ENCODE results near the gene TTBK2. TPM values are rescaled to one million over a fixed set of nuclear protein-coding genes. Genes with fewer than 3 reads are reported as not detected.
A peak's percentile ranks its signal among the peaks of the same experiment; 100 is the strongest.

Gene TTBK2
- total and polyA plus RNA-seq, 10 of the 15 experiments (the other 5 are each of a cell fraction or from before 2014, with no cell fraction given), result 0.66 to 9.1 (median 3.7) TPM

- DNase-seq (ENCODE audit: low read depth, low spot score) (no peak), FAIRE-seq (no peak), ATAC-seq (no peak)
- Histone ChIP-seq H3K9ac (ENCODE audit: control insufficient read depth, insufficient read depth, low read length) (peak overlapping the region; percentile 77), H3K9me3 (replicated peaks; ENCODE audit: control insufficient read depth, insufficient read depth, low read length) (no peaks in the 10 kb centered on the region), H3K27me3 (replicated peaks in 1 of 2; ENCODE audit: control insufficient read depth in 2 of 2, insufficient read depth in 2 of 2, low read length in 1 of 2) (no peaks in the 10 kb centered on the region), H3K79me2 (ENCODE audit: control insufficient read depth, insufficient read depth, low read length) (peaks cover 6% of the 10 kb centered on the region), H3K36me3 (ENCODE audit: control insufficient read depth in 2 of 2, insufficient read depth in 2 of 2, low read length in 1 of 2) (peaks cover 8 to 11% of the 10 kb centered on the region in 2 experiments; a peak in 3 of 4 replicates), H3K4me3 (peak overlapping the region; percentile 88), H2AFZ (ENCODE audit: control insufficient read depth, low read depth, low read length) (no peak overlapping the region), H4K20me1 (ENCODE audit: control insufficient read depth, insufficient read depth) (no peaks in the 10 kb centered on the region), H3K4me1 (ENCODE audit: control insufficient read depth, insufficient read depth, low read length) (peaks cover 18% of the 10 kb centered on the region), H3K27ac (ENCODE audit: control insufficient read depth, insufficient read depth) (no peak overlapping the region), H3K4me2 (ENCODE audit: control insufficient read depth, insufficient read depth) (peak overlapping the region; percentile 86)
- in situ Hi-C loops (cut with MboI), result no loop called here
- CTCF ChIA-PET, result interaction anchor here (1.1 to 6.2 kb wide), 4 partner anchors 30 to 191 kb away, joined by 3 to 26 read pairs (median 4); no protein-coding TSS in a partner anchor
- TF ChIP-seq E2F8 (IDR thresholded peaks at IDR 0.05; ENCODE audit: low read depth, partially characterized antibody) (no peak), BCL3 (IDR thresholded peaks at IDR 0.05; ENCODE audit: borderline replicate concordance, insufficient read depth, low read depth, low read length, poor library complexity, severe bottlenecking) (no peak), EP300 (IDR thresholded peaks at IDR 0.05; ENCODE audit: borderline replicate concordance in 1 of 2, control insufficient read depth in 1 of 2, low read depth in 2 of 2, low read length in 2 of 2) (no peak), TCF7 (IDR thresholded peaks at IDR 0.05; ENCODE audit: borderline replicate concordance) (no peak), YY1 (IDR thresholded peaks at IDR 0.05; ENCODE audit: low read depth, low read length) (no peak), CEBPB (IDR thresholded peaks at IDR 0.05; ENCODE audit: borderline replicate concordance in 1 of 2, low read depth in 2 of 2, low read length in 2 of 2) (no peak), RB1 (IDR thresholded peaks at IDR 0.05; ENCODE audit: borderline replicate concordance) (no peak), WRNIP1 (IDR thresholded peaks at IDR 0.05; ENCODE audit: borderline replicate concordance, low read depth, low read length) (no peak), CBX3 (IDR thresholded peaks at IDR 0.05; ENCODE audit: borderline replicate concordance, low read depth) (no peak), REST (IDR thresholded peaks at IDR 0.05; ENCODE audit: low read depth, low read length) (no peak), CHD4 (IDR thresholded peaks at IDR 0.05) (no peak), ZNF274 (IDR thresholded peaks at IDR 0.05; ENCODE audit: insufficient read depth, insufficient read length) (no peak)
- RAD21 ChIA-PET (ENCODE audit: unreplicated experiment), result interaction anchor here (1.5 kb wide), 1 partner anchor 191 kb away, joined by 6 read pairs; no protein-coding TSS in a partner anchor
- POLR2A ChIA-PET, result interaction anchor here (0.5 to 0.6 kb wide), 2 partner anchors 9 to 189 kb away, joined by 3 to 7 read pairs; no protein-coding TSS in a partner anchor
- TSS peak; percentile 61 for BruUV-seq (replicated peaks)
- SMC1A ChIA-PET (ENCODE audit: uncharacterized antibody, unreplicated experiment), result interaction anchor here (0.6 to 0.9 kb wide), 3 partner anchors 47 to 449 kb away, joined by 3 to 5 read pairs (median 4); no protein-coding TSS in a partner anchor
- intact Hi-C loops (cut with micrococcal nuclease; ENCODE audit: unreplicated experiment), result loop anchor here (10.0 kb wide), 1 partner anchor 189 kb away; the partner anchor contains the start of gene TTBK2
- WGBS (ENCODE audit: insufficient coverage, insufficient replicate concordance, low lambda C conversion rate, missing lambda C conversion rate), result 62% methylated on average over 19 of the region's 19 CpGs
Observed at GRCh38 chr15:42735382-42736165, 185.0 kb downstream of the TTBK2 start.
